Stimulated activated CD4-positive, alpha-beta T cell treated with anti-CD3 and anti-CD28 coated beads, TNF-alpha, amount 100 ng/mL, for 4 hours (primary cell): Measurements from ENCODE around the gene TTC21A.

Source experiments
- DNase-seq, 3 experiments: peaks; one replicate each; pipeline ENCODE4 v3.0.0-alpha.2; 2020; ENCODE audit warnings: low read depth in 3 of 3

Gene TTC21A

GRCh38 chr3:39097716-39098472 lies 9.6 kb upstream of the TTC21A start:
- DNase-seq = no peak

GRCh38 chr3:39098473-39099000 lies 8.9 kb upstream of the TTC21A start:
- no peak for DNase-seq

- DNase-seq = no peak
Measured at GRCh38 chr3:39099242-39099641, 8.2 kb upstream of the TTC21A start.

GRCh38 chr3:39099738-39100499 lies 7.6 kb upstream of the TTC21A start:
- DNase-seq = no peak

- DNase-seq = no peak
Measured at GRCh38 chr3:39100500-39100886, 7.0 kb upstream of the TTC21A start.

- DNase-seq = peak in 1 of 3 experiments; percentile 22
Measured at GRCh38 chr3:39101022-39101689, 6.3 kb upstream of the TTC21A start.

- DNase-seq = no peak
Measured at GRCh38 chr3:39102504-39103323, 4.8 kb upstream of the TTC21A start.

- no peak for DNase-seq
Measured at GRCh38 chr3:39103324-39103693, 4.2 kb upstream of the TTC21A start.

- no peak for DNase-seq
Measured at GRCh38 chr3:39103791-39104552, 3.5 kb upstream of the TTC21A start.

- DNase-seq = peak in 1 of 3 experiments; percentile 30
Measured at GRCh38 chr3:39104961-39105686, 2.4 kb upstream of the TTC21A start.

- DNase-seq = no peak
Measured at GRCh38 chr3:39105687-39106063, 1.8 kb upstream of the TTC21A start.

- DNase-seq = no peak
Measured at GRCh38 chr3:39106281-39106811, 1.1 kb upstream of the TTC21A start.

- DNase-seq = no peak
Measured at GRCh38 chr3:39106851-39107387, 561 bp upstream of the TTC21A start.

- no peak for DNase-seq
Measured at GRCh38 chr3:39108200-39108710, 775 bp downstream of the TTC21A start.

GRCh38 chr3:39109086-39109485 lies 1.6 kb downstream of the TTC21A start:
- DNase-seq = no peak

- no peak for DNase-seq
Measured at GRCh38 chr3:39110041-39110639, 2.7 kb downstream of the TTC21A start.

- DNase-seq = no peak
Measured at GRCh38 chr3:39112113-39112512, 4.6 kb downstream of the TTC21A start.

GRCh38 chr3:39112535-39112934 lies 5.1 kb downstream of the TTC21A start:
- no peak for DNase-seq

GRCh38 chr3:39113291-39113690 lies 5.8 kb downstream of the TTC21A start:
- DNase-seq = no peak
